ENCODE measurements around the gene RAX2. TPM values are rescaled to one million over a fixed set of nuclear protein-coding genes. Genes with fewer than 3 reads are reported as not detected.

RAX2 gene
- total RNA-seq, 1 donor from 2014 or later = not detected

GRCh38 chr19:3813473-3814392, 41.7 kb upstream of the RAX2 start:
- no peak overlapping the region for H3K27ac ChIP-seq (ENCODE audit: low read depth, low read length)
- peaks cover 7 to 36% (median 23%) of the 10 kb centered on the region in 3 donors for H3K27me3 ChIP-seq (ENCODE audit: control insufficient read depth in 3 of 3, insufficient read depth in 3 of 3, low read length in 3 of 3)
- H3K36me3 ChIP-seq (ENCODE audit: control insufficient read depth in 3 of 3, insufficient read depth in 3 of 3, low read length in 3 of 3) = no peaks in the 10 kb centered on the region
- H3K9ac ChIP-seq (ENCODE audit: low read depth in 1 of 3, low read length in 3 of 3) = no peak overlapping the region
- H3K9me3 ChIP-seq (ENCODE audit: control insufficient read depth in 3 of 3, low read length in 3 of 3) = no peaks in the 10 kb centered on the region
- no peak overlapping the region for H3K4me3 ChIP-seq (ENCODE audit: low read length in 3 of 3)
- H3K4me1 ChIP-seq (ENCODE audit: control insufficient read depth in 3 of 3, insufficient read depth in 3 of 3, low read length in 3 of 3) = peaks cover 0 to 3% (median 0%) of the 10 kb centered on the region in 3 donors

GRCh38 chr19:3810708-3811355, 38.8 kb upstream of the RAX2 start:
- Histone ChIP-seq H3K36me3 (ENCODE audit: control insufficient read depth in 3 of 3, insufficient read depth in 3 of 3, low read length in 3 of 3) (no peaks in the 10 kb centered on the region), H3K4me3 (ENCODE audit: low read length in 3 of 3) (no peak overlapping the region), H3K27ac (ENCODE audit: low read depth, low read length) (no peak overlapping the region), H3K9me3 (ENCODE audit: control insufficient read depth in 3 of 3, low read length in 3 of 3) (peaks cover 0 to 5% (median 4%) of the 10 kb centered on the region in 3 donors), H3K4me1 (ENCODE audit: control insufficient read depth in 3 of 3, insufficient read depth in 3 of 3, low read length in 3 of 3) (peaks cover 0 to 3% (median 0%) of the 10 kb centered on the region in 3 donors), H3K9ac (ENCODE audit: low read depth in 1 of 3, low read length in 3 of 3) (no peak overlapping the region), H3K27me3 (ENCODE audit: control insufficient read depth in 3 of 3, insufficient read depth in 3 of 3, low read length in 3 of 3) (peaks cover 12 to 39% (median 13%) of the 10 kb centered on the region in 3 donors)

DNA sequence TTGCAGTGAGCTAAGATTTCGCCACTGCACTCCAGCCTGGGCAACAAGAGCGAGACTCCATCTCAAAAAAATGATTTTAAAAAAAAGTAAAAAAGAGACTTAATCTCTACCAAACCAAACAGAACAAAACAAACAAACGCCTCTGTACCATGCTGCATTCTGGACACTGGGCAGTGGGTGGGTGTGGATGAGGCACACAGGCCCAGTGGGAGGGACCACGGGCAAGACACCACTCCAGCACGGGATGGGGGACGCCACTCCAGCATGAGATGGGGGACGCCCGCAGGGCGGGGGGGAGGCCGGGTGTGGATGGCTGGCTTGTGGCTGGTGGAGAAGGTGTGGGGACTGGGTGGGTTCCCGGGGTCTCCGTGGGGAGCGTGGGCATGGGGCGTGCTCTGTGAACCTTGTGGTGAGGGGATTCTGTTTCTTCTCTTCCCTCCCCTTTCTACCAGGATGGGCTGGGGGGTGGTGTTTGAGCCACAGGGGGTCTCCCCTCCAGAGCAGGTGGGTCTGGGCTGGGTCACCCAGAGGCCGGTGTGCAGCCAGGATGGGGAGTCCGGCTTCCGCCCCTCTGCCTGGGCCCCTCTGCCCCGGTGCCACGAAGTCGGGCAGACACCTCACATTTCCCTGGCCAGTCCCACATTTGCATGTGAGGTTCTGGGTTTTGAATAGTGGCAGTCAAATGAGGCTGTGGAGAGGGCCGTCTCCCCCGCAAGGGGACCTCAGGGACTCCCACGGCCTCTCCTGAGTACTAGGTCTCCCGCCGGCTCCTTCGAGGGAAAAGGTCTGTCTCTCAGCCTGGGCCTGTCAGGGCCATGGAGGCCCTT, 38.1 kb upstream of the RAX2 start:
- Histone ChIP-seq H3K27ac (ENCODE audit: low read depth, low read length) (no peak overlapping the region), H3K9ac (ENCODE audit: low read depth in 1 of 3, low read length in 3 of 3) (no peak overlapping the region), H3K9me3 (ENCODE audit: control insufficient read depth in 3 of 3, low read length in 3 of 3) (peaks cover 0 to 5% (median 4%) of the 10 kb centered on the region in 3 donors), H3K36me3 (ENCODE audit: control insufficient read depth in 3 of 3, insufficient read depth in 3 of 3, low read length in 3 of 3) (no peaks in the 10 kb centered on the region), H3K4me1 (ENCODE audit: control insufficient read depth in 3 of 3, insufficient read depth in 3 of 3, low read length in 3 of 3) (peaks cover 0 to 3% (median 0%) of the 10 kb centered on the region in 3 donors), H3K4me3 (ENCODE audit: low read length in 3 of 3) (no peak overlapping the region), H3K27me3 (ENCODE audit: control insufficient read depth in 3 of 3, insufficient read depth in 3 of 3, low read length in 3 of 3) (peaks cover 13 to 45% (median 15%) of the 10 kb centered on the region in 3 donors)

DNA sequence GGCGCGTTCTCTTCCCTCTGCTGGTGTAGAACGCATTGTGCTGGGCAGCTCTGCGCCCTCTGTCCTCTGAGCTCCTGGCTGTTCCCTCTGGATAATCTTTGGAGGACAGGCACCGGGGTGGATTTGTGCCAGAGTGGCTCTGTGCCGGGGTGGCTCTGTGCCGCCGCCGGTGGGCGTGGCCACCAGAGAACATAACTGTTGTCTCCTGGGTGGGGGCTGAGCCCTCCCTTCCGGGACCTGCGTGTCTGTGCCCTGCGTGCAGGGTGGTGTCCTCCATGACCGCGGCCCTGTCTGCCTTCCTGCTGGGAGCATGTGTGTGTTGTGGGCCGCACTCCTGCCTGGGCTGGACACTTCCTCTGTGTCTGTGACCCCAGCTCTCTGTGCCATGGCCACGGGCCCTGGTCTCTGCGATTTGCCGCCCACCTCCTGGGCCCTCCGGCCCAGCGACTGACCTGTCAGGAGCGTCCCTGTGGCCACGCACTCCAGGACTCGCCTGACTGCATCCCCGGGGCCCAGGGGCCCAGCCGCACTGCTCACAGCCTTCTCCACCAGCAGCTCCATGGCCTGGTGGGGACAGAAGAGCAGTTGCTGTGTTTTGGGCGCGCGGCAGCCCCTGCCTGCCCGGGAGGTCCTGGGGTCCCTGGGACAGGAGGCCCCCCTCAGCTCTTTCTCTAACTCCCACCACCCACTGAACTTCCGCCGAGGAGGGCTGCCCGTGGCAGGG, 36.6 kb upstream of the RAX2 start:
- Histone ChIP-seq H3K27ac (ENCODE audit: low read depth, low read length) (no peak overlapping the region), H3K4me1 (ENCODE audit: control insufficient read depth in 3 of 3, insufficient read depth in 3 of 3, low read length in 3 of 3) (peaks cover 0 to 3% (median 0%) of the 10 kb centered on the region in 3 donors), H3K9ac (ENCODE audit: low read depth in 1 of 3, low read length in 3 of 3) (no peak overlapping the region), H3K4me3 (ENCODE audit: low read length in 3 of 3) (no peak overlapping the region), H3K36me3 (ENCODE audit: control insufficient read depth in 3 of 3, insufficient read depth in 3 of 3, low read length in 3 of 3) (no peaks in the 10 kb centered on the region), H3K27me3 (ENCODE audit: control insufficient read depth in 3 of 3, insufficient read depth in 3 of 3, low read length in 3 of 3) (peaks cover 18 to 50% (median 24%) of the 10 kb centered on the region in 3 donors), H3K9me3 (ENCODE audit: control insufficient read depth in 3 of 3, low read length in 3 of 3) (peaks cover 0 to 5% (median 4%) of the 10 kb centered on the region in 3 donors)

GRCh38 chr19:3807574-3808354, 35.7 kb upstream of the RAX2 start:
- H3K4me3 ChIP-seq (ENCODE audit: low read length in 3 of 3) = no peak overlapping the region
- no peak overlapping the region for H3K9ac ChIP-seq (ENCODE audit: low read depth in 1 of 3, low read length in 3 of 3)
- no peaks in the 10 kb centered on the region for H3K4me1 ChIP-seq (ENCODE audit: control insufficient read depth in 3 of 3, insufficient read depth in 3 of 3, low read length in 3 of 3)
- no peaks in the 10 kb centered on the region for H3K36me3 ChIP-seq (ENCODE audit: control insufficient read depth in 3 of 3, insufficient read depth in 3 of 3, low read length in 3 of 3)
- no peak overlapping the region for H3K27ac ChIP-seq (ENCODE audit: low read depth, low read length)
- H3K9me3 ChIP-seq (ENCODE audit: control insufficient read depth in 3 of 3, low read length in 3 of 3) = peaks cover 0 to 5% (median 4%) of the 10 kb centered on the region in 3 donors
- H3K27me3 ChIP-seq (ENCODE audit: control insufficient read depth in 3 of 3, insufficient read depth in 3 of 3, low read length in 3 of 3) = peaks cover 21 to 52% (median 26%) of the 10 kb centered on the region in 3 donors

DNA sequence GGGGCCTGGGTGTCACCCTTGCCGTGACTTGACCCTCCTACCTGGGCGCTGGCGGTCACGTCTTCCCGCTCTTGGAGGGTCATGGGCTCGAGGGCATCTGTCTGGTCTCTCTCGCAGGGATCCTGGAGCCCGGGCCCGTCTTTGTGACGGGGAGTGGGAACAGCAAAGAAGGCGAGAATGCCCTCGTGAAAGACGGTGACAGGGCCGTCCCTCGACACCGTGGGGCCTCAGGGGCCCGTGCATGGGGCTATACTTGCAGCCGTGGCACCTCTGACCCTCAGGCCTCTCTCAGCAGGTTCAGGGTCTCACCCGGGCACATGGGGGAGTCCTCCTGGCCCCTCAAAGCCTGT, 35.1 kb upstream of the RAX2 start:
- Histone ChIP-seq H3K27ac (ENCODE audit: low read depth, low read length) (no peak overlapping the region), H3K4me3 (ENCODE audit: low read length in 3 of 3) (no peak overlapping the region), H3K27me3 (ENCODE audit: control insufficient read depth in 3 of 3, insufficient read depth in 3 of 3, low read length in 3 of 3) (peaks cover 21 to 56% (median 30%) of the 10 kb centered on the region in 3 donors), H3K9me3 (ENCODE audit: control insufficient read depth in 3 of 3, low read length in 3 of 3) (peaks cover 0 to 5% (median 4%) of the 10 kb centered on the region in 3 donors), H3K36me3 (ENCODE audit: control insufficient read depth in 3 of 3, insufficient read depth in 3 of 3, low read length in 3 of 3) (no peaks in the 10 kb centered on the region), H3K9ac (ENCODE audit: low read depth in 1 of 3, low read length in 3 of 3) (no peak overlapping the region), H3K4me1 (ENCODE audit: control insufficient read depth in 3 of 3, insufficient read depth in 3 of 3, low read length in 3 of 3) (no peaks in the 10 kb centered on the region)

GRCh38 chr19:3805859-3806258, 33.8 kb upstream of the RAX2 start:
- no peak overlapping the region for H3K9ac ChIP-seq (ENCODE audit: low read depth in 1 of 3, low read length in 3 of 3)
- peaks cover 0 to 5% (median 4%) of the 10 kb centered on the region in 3 donors for H3K9me3 ChIP-seq (ENCODE audit: control insufficient read depth in 3 of 3, low read length in 3 of 3)
- peaks cover 33 to 64% (median 42%) of the 10 kb centered on the region in 3 donors for H3K27me3 ChIP-seq (ENCODE audit: control insufficient read depth in 3 of 3, insufficient read depth in 3 of 3, low read length in 3 of 3)
- H3K27ac ChIP-seq (ENCODE audit: low read depth, low read length) = no peak overlapping the region
- peaks cover 0 to 8% (median 2%) of the 10 kb centered on the region in 3 donors for H3K4me1 ChIP-seq (ENCODE audit: control insufficient read depth in 3 of 3, insufficient read depth in 3 of 3, low read length in 3 of 3)
- H3K4me3 ChIP-seq (ENCODE audit: low read length in 3 of 3) = no peak overlapping the region
- H3K36me3 ChIP-seq (ENCODE audit: control insufficient read depth in 3 of 3, insufficient read depth in 3 of 3, low read length in 3 of 3) = no peaks in the 10 kb centered on the region

DNA sequence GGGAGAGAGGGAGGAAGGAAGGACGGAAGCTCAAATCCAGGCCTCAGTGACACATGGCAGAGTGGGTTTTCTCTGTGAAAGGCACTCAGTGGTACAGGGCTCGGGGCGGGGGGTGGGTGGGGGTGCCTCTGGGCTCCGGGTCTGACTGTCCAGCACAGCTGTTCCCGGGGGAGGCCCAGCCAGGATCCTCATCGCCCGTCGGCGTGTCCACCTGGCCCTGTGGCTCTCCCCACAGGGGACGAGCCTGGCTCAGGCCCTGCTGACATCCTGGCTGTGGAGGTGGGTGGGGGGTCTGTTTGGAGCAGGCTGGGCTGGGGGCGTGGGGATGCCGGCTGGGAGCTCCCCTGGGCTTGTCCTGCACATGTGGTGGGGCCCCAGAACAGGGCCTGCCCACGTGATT, 32.4 kb upstream of the RAX2 start:
- no peak overlapping the region for H3K9ac ChIP-seq (ENCODE audit: low read depth in 1 of 3, low read length in 3 of 3)
- H3K4me3 ChIP-seq (ENCODE audit: low read length in 3 of 3) = no peak overlapping the region
- H3K9me3 ChIP-seq (ENCODE audit: control insufficient read depth in 3 of 3, low read length in 3 of 3) = peaks cover 0 to 5% (median 4%) of the 10 kb centered on the region in 3 donors
- H3K27ac ChIP-seq (ENCODE audit: low read depth, low read length) = no peak overlapping the region
- H3K27me3 ChIP-seq (ENCODE audit: control insufficient read depth in 3 of 3, insufficient read depth in 3 of 3, low read length in 3 of 3) = peaks cover 30 to 62% (median 41%) of the 10 kb centered on the region in 3 donors
- H3K4me1 ChIP-seq (ENCODE audit: control insufficient read depth in 3 of 3, insufficient read depth in 3 of 3, low read length in 3 of 3) = peaks cover 0 to 8% (median 2%) of the 10 kb centered on the region in 3 donors
- no peaks in the 10 kb centered on the region for H3K36me3 ChIP-seq (ENCODE audit: control insufficient read depth in 3 of 3, insufficient read depth in 3 of 3, low read length in 3 of 3)
